Body of pancreas (tissue), 4 donors: ENCODE measurements around the gene GRXCR1. TPM values are rescaled to one million over a fixed set of nuclear protein-coding genes. Genes with fewer than 3 reads are reported as not detected.

Source experiments
- ATAC-seq: fragments of 150-250 bp; one replicate; pipeline ENCODE4 v1.9.1; 2016
- DNase-seq, 4 donors: peaks; one replicate each; pipeline ENCODE4 v3.0.0-alpha.2; 2019
- H3K27ac ChIP-seq, 4 donors: fragments of 200-600 bp; sonication (generic); 1 replicate in 3 of 4; 2 replicates in 1 of 4; pipeline versions ENCODE4 v1.5.1 to v1.6.1; 2016 to 2019; ENCODE audit warnings: mild to moderate bottlenecking in 1 of 4, mixed read lengths in 1 of 4, moderate library complexity in 1 of 4
- H3K27me3 ChIP-seq, 2 donors: fragments of 200-600 bp; sonication (generic); one replicate each; pipeline ENCODE4 v1.6.0; 2016; ENCODE audit warnings: mild to moderate bottlenecking in 1 of 2
- H3K36me3 ChIP-seq, 2 donors: fragments of 200-600 bp; sonication (generic); replicated peaks in 1 of 2; 2 replicates each; pipeline ENCODE4 v1.5.1; 2016; ENCODE audit warnings: low read depth in 2 of 2; ENCODE audit not compliant: insufficient read depth in 1 of 2
- H3K4me1 ChIP-seq: fragments of 200-600 bp; sonication (generic); one replicate; pipeline ENCODE4 v1.6.0; 2016
- H3K4me3 ChIP-seq, 2 donors: fragments of 200-600 bp; sonication (generic); 1 replicate in 1 of 2; 2 replicates in 1 of 2; pipeline ENCODE4 v1.5.1; 2016 to 2019
- H3K9me3 ChIP-seq, 3 donors: fragments of 200-600 bp; sonication (generic); 1 replicate in 2 of 3; 2 replicates in 1 of 3; pipeline ENCODE4 v1.5.1; 2016
- POLR2A ChIP-seq, 3 donors: fragments of 450-650 bp; IDR thresholded peaks; one replicate each; pipeline ENCODE4 v1.6.1; 2016; ENCODE audit warnings: antibody characterized with exemption in 3 of 3, mild to moderate bottlenecking in 2 of 3
- WGBS, 2 donors: methylation state at CpG; one replicate each; pipeline ENCODE4 v1.1.5; 2017; 5-methylcytosine and 5-hydroxymethylcytosine counted together
- intact Hi-C: fragments of 100-400 bp; cut with DNase I; formaldehyde crosslinking; loops from one replicate; pipeline ENCODE4 v1.15.1; 2023
- total RNA-seq, 2 donors: library from RNA; depleted of rRNA; stranded (reverse); fragments of >200 nt; gene quantifications; one replicate each; pipeline ENCODE4 v1.1.0, GENCODE V29; 2016
- TF ChIP-seq, protein P1 (sequence below), 7 experiments: fragments of 450-650 bp in 4 of 7; fragments of 200-600 bp in 3 of 7; sonication (generic) in 3 of 7; IDR thresholded peaks; one replicate each; pipeline ENCODE4 v1.5.1; 2016 to 2019; ENCODE audit warnings: antibody characterized with exemption in 7 of 7

The GRXCR1 gene
- total RNA-seq, 2 donors from 2014 or later: not detected

DNA sequence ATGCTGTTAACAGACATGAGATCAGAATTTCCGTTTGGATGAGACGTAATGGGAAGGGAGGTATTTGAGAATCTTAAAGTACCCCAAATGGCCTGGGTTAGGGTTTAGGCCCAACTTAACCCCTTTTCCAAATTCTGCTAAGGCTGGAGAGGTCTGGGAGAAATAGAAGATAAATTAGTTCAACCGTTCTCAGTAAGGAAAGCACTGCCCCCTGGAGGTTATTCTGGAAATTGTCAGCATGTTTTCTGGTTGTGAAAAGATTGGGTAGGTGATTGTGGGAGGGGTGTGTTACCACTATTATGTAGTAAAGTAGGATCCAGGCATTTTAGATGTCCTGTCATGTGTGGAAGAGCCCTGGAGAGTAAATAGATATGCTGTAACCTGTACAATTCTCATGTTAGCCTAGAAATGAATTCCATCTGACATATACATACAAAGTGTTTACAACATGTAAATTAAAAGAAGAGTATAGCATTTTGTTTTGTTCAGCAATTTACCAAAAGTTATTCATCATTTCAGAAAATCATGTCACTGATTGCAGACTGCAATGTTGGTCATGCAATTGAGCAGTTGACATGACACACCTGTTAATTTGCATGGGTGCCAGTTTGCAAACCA, 26.8 kb upstream of the GRXCR1 start:
- H3K4me1 ChIP-seq: no peaks in the 10 kb centered on the region
- H3K27ac ChIP-seq: no peak overlapping the region
- TF ChIP-seq, protein P1, sequence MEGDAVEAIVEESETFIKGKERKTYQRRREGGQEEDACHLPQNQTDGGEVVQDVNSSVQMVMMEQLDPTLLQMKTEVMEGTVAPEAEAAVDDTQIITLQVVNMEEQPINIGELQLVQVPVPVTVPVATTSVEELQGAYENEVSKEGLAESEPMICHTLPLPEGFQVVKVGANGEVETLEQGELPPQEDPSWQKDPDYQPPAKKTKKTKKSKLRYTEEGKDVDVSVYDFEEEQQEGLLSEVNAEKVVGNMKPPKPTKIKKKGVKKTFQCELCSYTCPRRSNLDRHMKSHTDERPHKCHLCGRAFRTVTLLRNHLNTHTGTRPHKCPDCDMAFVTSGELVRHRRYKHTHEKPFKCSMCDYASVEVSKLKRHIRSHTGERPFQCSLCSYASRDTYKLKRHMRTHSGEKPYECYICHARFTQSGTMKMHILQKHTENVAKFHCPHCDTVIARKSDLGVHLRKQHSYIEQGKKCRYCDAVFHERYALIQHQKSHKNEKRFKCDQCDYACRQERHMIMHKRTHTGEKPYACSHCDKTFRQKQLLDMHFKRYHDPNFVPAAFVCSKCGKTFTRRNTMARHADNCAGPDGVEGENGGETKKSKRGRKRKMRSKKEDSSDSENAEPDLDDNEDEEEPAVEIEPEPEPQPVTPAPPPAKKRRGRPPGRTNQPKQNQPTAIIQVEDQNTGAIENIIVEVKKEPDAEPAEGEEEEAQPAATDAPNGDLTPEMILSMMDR (IDR thresholded peaks at IDR 0.05): peak; percentile 62 to 77 (median 74)
- TF ChIP-seq POLR2A (IDR thresholded peaks at IDR 0.05): no peak
- no peaks in the 10 kb centered on the region for H3K36me3 ChIP-seq
- H3K27me3 ChIP-seq: no peaks in the 10 kb centered on the region
- 8 to 10% methylated on average over 3 of the region's 3 CpGs for WGBS, 2 donors
- intact Hi-C loops: loop anchor here (5.0 kb wide), 1 partner anchor 298 kb away; no protein-coding TSS in a partner anchor
- no peak overlapping the region for H3K4me3 ChIP-seq
- DNase-seq (peak; percentile 57 to 68 (median 64)), ATAC-seq (peak; percentile 60)
- no peaks in the 10 kb centered on the region for H3K9me3 ChIP-seq

DNA sequence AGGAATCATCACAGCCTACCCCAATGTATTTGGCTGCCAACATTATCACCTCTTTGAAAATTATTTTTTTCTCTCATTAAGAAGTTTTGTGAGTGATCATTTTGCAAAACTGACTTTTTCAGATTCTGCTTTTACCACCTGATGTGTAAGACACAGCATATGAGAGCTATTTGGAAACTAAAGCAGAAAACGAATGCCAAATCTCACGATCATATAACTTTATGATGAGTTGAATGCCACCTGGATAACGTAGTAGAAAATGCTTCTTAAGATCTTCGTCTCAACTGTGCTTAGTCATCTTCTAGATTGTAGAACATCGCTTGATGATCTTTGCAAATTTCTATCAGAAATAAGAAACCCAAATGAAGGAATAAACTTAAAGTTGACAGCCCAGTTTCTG, 21.3 kb upstream of the GRXCR1 start:
- ATAC-seq: no peak
- intact Hi-C loops: no loop called here
- Histone ChIP-seq H3K27me3 (no peaks in the 10 kb centered on the region), H3K9me3 (no peaks in the 10 kb centered on the region), H3K4me3 (no peak overlapping the region), H3K4me1 (no peaks in the 10 kb centered on the region), H3K27ac (no peak overlapping the region), H3K36me3 (no peaks in the 10 kb centered on the region)
- DNase-seq: no peak
- TF ChIP-seq, protein P1 (IDR thresholded peaks at IDR 0.05): no peak
- TF ChIP-seq POLR2A (IDR thresholded peaks at IDR 0.05): no peak
- 52% methylated on average over 5 of the region's 5 CpGs for WGBS, 2 donors

DNA sequence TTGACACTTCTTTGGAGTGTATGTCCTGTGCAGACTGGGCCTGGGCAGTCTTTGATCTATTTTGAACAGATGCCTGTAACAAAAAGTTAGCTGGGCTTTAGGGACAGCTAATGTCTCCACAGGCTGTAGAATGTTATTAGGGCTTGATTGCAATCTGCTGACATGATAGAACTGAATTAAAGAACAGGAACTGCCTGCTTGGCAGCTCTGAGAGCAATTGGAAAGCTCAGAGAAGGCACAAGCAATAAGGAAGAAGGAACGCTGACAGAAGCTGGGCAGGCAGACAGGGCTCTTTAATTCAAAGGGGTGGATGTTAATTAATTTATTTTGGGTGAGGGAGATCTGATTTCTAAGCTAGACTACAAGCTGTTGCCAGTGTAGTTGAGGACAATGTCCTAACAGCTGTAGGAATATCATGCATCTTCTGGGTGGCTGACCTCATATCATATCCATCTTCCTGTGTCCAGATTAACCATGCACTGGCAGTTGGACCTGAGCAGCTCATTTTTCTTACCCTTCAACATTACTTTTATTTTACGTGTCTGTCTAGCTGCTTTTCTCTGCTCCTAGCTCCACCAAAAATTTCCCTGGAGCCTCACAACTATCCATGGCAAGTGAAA, 20.7 kb upstream of the GRXCR1 start:
- WGBS, 2 donors: 20 to 32% methylated on average over 2 of the region's 2 CpGs
- ATAC-seq: no peak
- H3K9me3 ChIP-seq: no peaks in the 10 kb centered on the region
- intact Hi-C loops: no loop called here
- no peak overlapping the region for H3K4me3 ChIP-seq
- H3K27ac ChIP-seq: no peak overlapping the region
- H3K4me1 ChIP-seq: no peaks in the 10 kb centered on the region
- DNase-seq: no peak
- TF ChIP-seq, protein P1 (IDR thresholded peaks at IDR 0.05): no peak
- TF ChIP-seq POLR2A (IDR thresholded peaks at IDR 0.05): no peak
- H3K27me3 ChIP-seq: no peaks in the 10 kb centered on the region
- no peaks in the 10 kb centered on the region for H3K36me3 ChIP-seq

DNA sequence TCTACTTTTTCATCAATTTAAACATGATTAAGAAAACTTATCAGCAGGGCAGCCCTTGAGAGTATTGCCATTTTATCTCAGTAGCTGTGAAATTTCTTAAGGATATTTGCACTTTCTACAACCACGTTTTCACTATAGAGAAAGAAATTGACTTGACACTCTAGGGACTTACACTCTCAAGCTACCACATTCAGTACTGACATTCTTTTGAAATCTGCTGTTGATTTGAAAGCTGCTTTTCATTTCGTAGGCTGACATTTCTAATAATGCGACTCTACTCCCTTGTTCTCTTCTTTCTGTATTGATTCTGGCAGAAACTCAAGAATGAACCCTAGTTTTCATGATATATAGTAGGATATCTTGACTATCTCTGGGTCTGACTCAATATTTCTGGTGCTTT, 13.7 kb upstream of the GRXCR1 start:
- H3K4me1 ChIP-seq: no peaks in the 10 kb centered on the region
- H3K27ac ChIP-seq: no peak overlapping the region
- no peaks in the 10 kb centered on the region for H3K27me3 ChIP-seq
- no peaks in the 10 kb centered on the region for H3K9me3 ChIP-seq
- no peak overlapping the region for H3K4me3 ChIP-seq
- DNase-seq: no peak
- intact Hi-C loops: no loop called here
- H3K36me3 ChIP-seq: no peaks in the 10 kb centered on the region
- TF ChIP-seq POLR2A (IDR thresholded peaks at IDR 0.05): no peak
- TF ChIP-seq, protein P1 (IDR thresholded peaks at IDR 0.05): no peak
- 21 to 24% methylated on average over 3 of the region's 3 CpGs for WGBS, 2 donors
- ATAC-seq: no peak

DNA sequence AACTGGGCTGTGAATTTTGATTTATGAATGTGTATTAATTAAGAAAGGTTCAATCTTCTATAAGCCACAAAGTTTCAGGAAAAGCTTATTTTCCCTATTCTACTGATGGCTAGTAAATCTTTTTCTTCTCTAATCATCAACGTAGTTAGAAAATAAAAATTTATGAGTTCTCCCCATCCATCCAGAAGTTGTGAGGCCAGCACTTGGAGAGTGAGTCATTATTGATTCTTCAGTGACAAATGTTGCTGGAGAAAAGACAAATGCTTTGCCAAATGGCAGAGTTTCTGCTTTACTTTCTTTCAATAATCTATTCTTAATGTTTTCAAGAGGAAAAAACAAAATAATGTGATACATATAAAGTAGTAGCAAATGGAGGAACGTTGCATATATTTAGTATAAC, 11.3 kb upstream of the GRXCR1 start:
- Histone ChIP-seq H3K4me3 (no peak overlapping the region), H3K9me3 (no peaks in the 10 kb centered on the region), H3K27ac (no peak overlapping the region), H3K4me1 (no peaks in the 10 kb centered on the region), H3K36me3 (no peaks in the 10 kb centered on the region), H3K27me3 (no peaks in the 10 kb centered on the region)
- 22 to 23% methylated on average over 2 of the region's 2 CpGs for WGBS, 2 donors
- intact Hi-C loops: no loop called here
- no peak for ATAC-seq
- DNase-seq: no peak
- TF ChIP-seq, protein P1 (IDR thresholded peaks at IDR 0.05): no peak
- TF ChIP-seq POLR2A (IDR thresholded peaks at IDR 0.05): no peak
